Activated CD4-positive, CD25-positive, alpha-beta regulatory T cell treated with anti-CD3 and anti-CD28 coated beads, Interleukin-2, amount 50 U/mL, for 72 hours (primary cell): Measurements from ENCODE around the gene ARMC2.
A peak's percentile ranks its signal among the peaks of the same experiment; 100 is the strongest.
"Not testable (repeated sequence)": the region's sequence is repeated elsewhere in the genome, so short reads cannot be mapped to it uniquely, and the experiment has no call there.

Experiments used
- DNase-seq: peaks from one replicate; pipeline ENCODE4 v3.0.0; 2021

ARMC2 gene

DNA sequence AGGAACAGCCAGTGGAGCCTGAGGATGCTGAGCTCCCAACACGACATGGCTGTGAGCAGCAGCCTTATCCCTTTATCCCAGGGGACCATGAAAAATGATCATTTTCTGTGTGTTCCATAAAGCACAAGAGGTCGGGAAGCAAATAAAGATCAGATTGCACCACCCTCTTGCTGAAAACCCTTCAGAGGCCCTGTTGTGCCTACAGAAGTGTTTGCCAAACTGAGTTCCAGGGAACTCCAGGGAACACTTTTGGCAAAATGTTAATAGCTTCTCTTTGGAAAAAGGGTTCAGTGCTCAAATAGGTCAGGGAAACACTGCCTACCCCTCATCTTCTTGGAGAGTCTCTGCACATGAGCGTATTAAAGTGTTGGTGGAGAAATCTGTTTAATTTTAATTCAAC, 24.4 kb downstream of the ARMC2 start:
- DNase-seq = no peak

- DNase-seq = no peak
Observed at GRCh38 chr6:108873251-108873650, 25.0 kb downstream of the ARMC2 start.

- DNase-seq = no peak
Observed at GRCh38 chr6:108873971-108874370, 25.7 kb downstream of the ARMC2 start.

- peak; percentile 48 for DNase-seq
Observed at GRCh38 chr6:108874470-108875160, 26.4 kb downstream of the ARMC2 start.

DNA sequence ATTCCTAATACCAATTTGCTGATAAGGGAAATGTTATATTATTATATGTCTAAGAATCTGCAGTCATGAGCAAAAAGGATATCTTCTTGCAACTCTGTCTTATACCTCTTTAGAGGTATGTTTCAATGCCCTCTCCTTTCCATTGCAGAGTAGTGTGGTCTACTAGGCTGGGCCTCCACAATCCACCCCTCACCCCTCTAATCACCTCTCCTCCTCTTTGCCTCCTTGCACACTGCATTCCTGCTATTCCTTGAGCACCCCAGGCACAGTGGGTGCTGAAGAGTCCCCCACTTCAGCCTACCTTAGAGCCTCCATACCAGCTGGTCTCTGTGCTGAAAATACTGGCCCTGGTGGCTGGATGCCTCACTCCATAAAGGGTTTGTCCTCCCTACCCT, 26.9 kb downstream of the ARMC2 start:
- no peak for DNase-seq

- DNase-seq = no peak
Observed at GRCh38 chr6:108877046-108877751, 29.0 kb downstream of the ARMC2 start.

GRCh38 chr6:108878942-108879341, 30.7 kb downstream of the ARMC2 start:
- DNase-seq = no peak

DNA sequence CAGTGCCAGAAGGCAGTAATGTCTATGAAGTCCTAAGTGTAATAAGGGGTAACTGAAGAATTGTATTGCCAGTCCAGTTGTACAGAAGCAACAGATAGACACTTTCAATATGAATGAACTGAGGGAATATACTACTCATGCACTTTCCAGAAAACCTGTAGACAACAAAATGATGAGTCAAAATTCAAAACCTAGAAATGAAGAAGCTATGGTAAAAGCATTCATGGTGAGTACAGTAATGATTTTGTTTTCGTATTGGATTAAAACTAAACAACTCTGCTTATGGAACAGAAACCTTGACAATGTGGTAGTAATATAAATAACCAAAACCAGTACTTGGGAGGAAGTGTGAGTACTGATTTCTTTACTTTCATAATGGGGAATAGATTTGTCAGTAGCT, 35.0 kb downstream of the ARMC2 start:
- DNase-seq = no peak

GRCh38 chr6:108884211-108885059, 36.2 kb downstream of the ARMC2 start:
- no peak for DNase-seq

- no peak for DNase-seq
Observed at GRCh38 chr6:108888052-108888451, 39.8 kb downstream of the ARMC2 start.

GRCh38 chr6:108888745-108889144, 40.5 kb downstream of the ARMC2 start:
- no peak for DNase-seq

DNA sequence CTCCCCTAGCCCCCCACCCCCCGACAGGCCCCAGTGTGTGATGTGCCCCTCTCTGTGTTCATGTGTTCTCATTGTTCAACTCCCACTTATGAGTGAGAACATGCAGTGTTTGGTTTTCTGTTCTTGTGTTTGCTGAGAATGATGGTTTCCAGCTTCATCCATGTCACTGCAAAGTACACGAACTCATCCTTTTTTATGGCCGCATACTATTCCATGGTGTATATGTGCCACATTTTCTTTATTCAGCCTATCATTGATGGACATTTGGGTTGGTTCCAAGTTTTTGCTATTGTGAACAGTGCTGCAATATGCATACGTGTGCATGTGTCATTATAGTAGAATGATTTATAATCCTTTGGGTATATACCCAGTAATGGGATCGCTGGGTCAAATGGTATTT, 42.7 kb downstream of the ARMC2 start:
- DNase-seq = not testable (repeated sequence)

- no peak for DNase-seq
Observed at GRCh38 chr6:108895571-108895970, 47.3 kb downstream of the ARMC2 start.

- DNase-seq = no peak
Observed at GRCh38 chr6:108896111-108896661, 48.0 kb downstream of the ARMC2 start.

DNA sequence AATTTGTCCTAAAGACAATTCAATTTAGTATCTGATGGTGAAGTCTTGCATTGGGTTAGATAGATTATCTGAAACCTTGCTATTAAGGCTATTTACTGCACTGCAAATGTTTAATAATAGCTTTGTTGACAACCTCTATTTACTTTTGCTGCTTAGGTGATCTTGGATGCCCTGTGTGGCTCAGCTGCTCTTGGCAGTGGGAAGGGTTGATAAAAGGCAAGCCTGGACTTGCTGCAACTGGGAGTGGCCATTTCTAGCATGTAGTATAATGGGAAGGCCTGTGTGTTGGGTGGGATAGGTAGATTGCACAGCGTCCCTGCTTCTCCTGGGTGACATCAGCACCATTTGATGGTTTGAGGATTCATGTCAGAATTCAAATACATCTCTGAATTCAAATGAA, 49.1 kb downstream of the ARMC2 start:
- no peak for DNase-seq

GRCh38 chr6:108902382-108902792, 54.2 kb downstream of the ARMC2 start:
- DNase-seq = no peak

GRCh38 chr6:108903796-108904195, 55.6 kb downstream of the ARMC2 start:
- DNase-seq = no peak

GRCh38 chr6:108904741-108905140, 56.5 kb downstream of the ARMC2 start:
- no peak for DNase-seq

GRCh38 chr6:108914235-108915022, 66.2 kb downstream of the ARMC2 start:
- DNase-seq = peak; percentile 40

- no peak for DNase-seq
Observed at GRCh38 chr6:108915258-108915657, 67.0 kb downstream of the ARMC2 start.

DNA sequence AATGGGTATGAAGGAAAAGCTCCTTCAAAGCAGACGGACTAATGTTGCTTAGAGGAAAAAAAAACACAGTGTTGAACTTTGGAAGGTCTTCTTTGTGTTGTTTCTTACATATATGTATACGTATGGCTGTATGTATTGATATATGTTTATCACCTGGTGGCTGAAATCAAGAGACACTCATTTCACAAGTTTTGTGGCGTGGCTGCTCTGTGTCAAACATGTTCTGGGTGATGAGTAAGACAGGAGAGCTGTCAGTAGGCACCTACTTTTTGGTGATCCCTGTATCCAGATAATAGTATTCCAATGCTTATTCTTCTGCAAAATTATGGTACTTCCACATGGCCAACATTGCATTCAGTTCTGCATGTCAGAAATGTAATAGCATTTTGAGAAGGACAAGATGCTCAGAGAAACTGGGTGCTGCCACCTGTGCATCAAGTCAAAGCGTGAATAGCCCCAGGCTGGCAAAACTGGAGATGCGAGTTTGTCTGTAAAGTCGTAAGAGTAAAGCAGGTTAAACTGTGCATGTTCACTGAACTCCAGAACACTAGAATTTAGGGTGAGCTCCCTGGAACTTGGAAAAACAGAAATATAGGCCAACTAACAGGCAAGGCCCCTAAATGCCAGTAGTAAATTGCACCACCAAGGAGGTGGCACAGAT, 67.9 kb downstream of the ARMC2 start:
- no peak for DNase-seq

DNA sequence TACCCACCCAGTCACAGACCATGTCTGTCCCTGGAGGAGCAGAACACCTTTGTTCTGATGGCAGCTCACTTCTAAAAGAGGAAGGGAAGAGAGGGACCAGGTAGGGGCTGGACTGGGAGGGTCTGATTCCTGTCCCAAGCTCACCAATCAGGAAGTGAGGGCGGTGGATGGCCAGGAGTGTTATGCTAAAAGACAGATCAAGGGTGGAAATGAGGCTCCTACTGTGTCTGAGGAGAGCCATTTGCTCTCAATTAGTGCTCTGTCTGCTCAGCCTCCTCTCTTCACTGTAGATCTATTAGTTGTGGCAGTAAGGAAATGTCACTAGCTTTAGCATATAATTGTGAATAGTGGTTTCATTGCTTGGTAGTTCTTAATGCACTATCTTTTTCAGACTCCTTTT, 72.5 kb downstream of the ARMC2 start:
- no peak for DNase-seq
